ENCODE data around the gene PTPN5. TPM values are rescaled to one million over a fixed set of nuclear protein-coding genes. Genes with fewer than 3 reads are reported as not detected.

Gene PTPN5
- total RNA-seq, 3 donors from 2014 or later, result 0.14 to 0.92 (median 0.17) TPM

GRCh38 chr11:18731441-18731840 is 60.2 kb downstream of the PTPN5 start:
- intact Hi-C loops (cut with DNase I, micrococcal nuclease), result no loop called here
- Histone ChIP-seq H3K36me3 (ENCODE audit: low read depth) (no peaks in the 10 kb centered on the region), H3K4me1 (ENCODE audit: low read depth) (no peaks in the 10 kb centered on the region), H3K9me3 (no peaks in the 10 kb centered on the region), H3K4me3 (no peak overlapping the region)
- no peak for TF ChIP-seq CTCF (IDR thresholded peaks at IDR 0.05)
- DNase-seq, result no peak
- no peak for ATAC-seq

- no peak for ATAC-seq
- H3K4me3 ChIP-seq, result no peak overlapping the region
- no peak for TF ChIP-seq CTCF (IDR thresholded peaks at IDR 0.05)
- no peaks in the 10 kb centered on the region for H3K36me3 ChIP-seq (ENCODE audit: low read depth)
- no peaks in the 10 kb centered on the region for H3K4me1 ChIP-seq (ENCODE audit: low read depth)
- H3K9me3 ChIP-seq, result no peaks in the 10 kb centered on the region
- DNase-seq, result no peak
- intact Hi-C loops (cut with DNase I, micrococcal nuclease), result no loop called here
Measured at GRCh38 chr11:18730020-18730419, 61.6 kb downstream of the PTPN5 start.

GRCh38 chr11:18729426-18729825 is 62.2 kb downstream of the PTPN5 start:
- Histone ChIP-seq H3K4me1 (ENCODE audit: low read depth) (no peaks in the 10 kb centered on the region), H3K36me3 (ENCODE audit: low read depth) (no peaks in the 10 kb centered on the region), H3K9me3 (no peaks in the 10 kb centered on the region), H3K4me3 (no peak overlapping the region)
- ATAC-seq (no peak), DNase-seq (no peak)
- intact Hi-C loops (cut with DNase I, micrococcal nuclease), result no loop called here
- no peak for TF ChIP-seq CTCF (IDR thresholded peaks at IDR 0.05)

- H3K4me1 ChIP-seq (ENCODE audit: low read depth), result no peaks in the 10 kb centered on the region
- ATAC-seq (no peak), DNase-seq (no peak)
- intact Hi-C loops (cut with DNase I, micrococcal nuclease), result no loop called here
- no peaks in the 10 kb centered on the region for H3K9me3 ChIP-seq
- TF ChIP-seq CTCF (IDR thresholded peaks at IDR 0.05), result no peak
- H3K4me3 ChIP-seq, result no peak overlapping the region
- H3K36me3 ChIP-seq (ENCODE audit: low read depth), result no peaks in the 10 kb centered on the region
Measured at GRCh38 chr11:18728658-18729057, 62.9 kb downstream of the PTPN5 start.

- Histone ChIP-seq H3K4me3 (no peak overlapping the region), H3K9me3 (no peaks in the 10 kb centered on the region), H3K4me1 (ENCODE audit: low read depth) (no peaks in the 10 kb centered on the region), H3K36me3 (ENCODE audit: low read depth) (no peaks in the 10 kb centered on the region)
- DNase-seq (peak in 1 of 3 donors; percentile 37), ATAC-seq (peak; percentile 62)
- intact Hi-C loops (cut with DNase I, micrococcal nuclease), result no loop called here
- TF ChIP-seq CTCF (IDR thresholded peaks at IDR 0.05), result peak; percentile 78
Measured at GRCh38 chr11:18727479-18728236, 63.9 kb downstream of the PTPN5 start.
